Activated T-cell treated with anti-CD3 and anti-CD28 coated beads, Interleukin-2, amount 50 U/mL, for 4 hours (primary cell): ENCODE measurements around the gene CEMIP. TPM values are rescaled to one million over a fixed set of nuclear protein-coding genes. Genes with fewer than 3 reads are reported as not detected.
A peak's percentile ranks its signal among the peaks of the same experiment; 100 is the strongest.

Experiments used
- ATAC-seq, 2 donors: fragments of 200-7000 bp; cut with Tn5 transposase; one replicate each; pipeline ENCODE4 v1.10.0; 2021
- DNase-seq: peaks from one replicate; pipeline ENCODE4 v3.0.0-alpha.2; 2020
- H3K27me3 Mint-ChIP-seq: one replicate; pipeline ENCODE4 v1.8.0; 2021; ENCODE audit warnings: low read depth, mixed read lengths
- H3K36me3 Mint-ChIP-seq: one replicate; pipeline ENCODE4 v1.8.0; 2022; ENCODE audit warnings: mixed read lengths; ENCODE audit not compliant: insufficient read depth
- H3K4me1 Mint-ChIP-seq: one replicate; pipeline ENCODE4 v1.8.0; 2021; ENCODE audit warnings: low read depth, mixed read lengths
- H3K4me3 Mint-ChIP-seq: one replicate; pipeline ENCODE4 v1.8.0; 2021; ENCODE audit warnings: mild to moderate bottlenecking, moderate library complexity, mixed read lengths
- H3K9me3 Mint-ChIP-seq: one replicate; pipeline ENCODE4 v1.8.0; 2021; ENCODE audit warnings: mixed read lengths
- total RNA-seq, 3 donors: library from RNA; stranded (reverse); gene quantifications; one replicate each; pipeline ENCODE4 v1.2.1, GENCODE V29; 2021

The CEMIP gene
- total RNA-seq, 3 donors from 2014 or later = 0.30 to 0.51 (median 0.37) TPM

GRCh38 chr15:80979538-80980200 lies 200.5 kb downstream of the CEMIP start:
- Mint-ChIP-seq H3K36me3 (peaks cover 45% of the 10 kb centered on the region), H3K27me3 (no peaks in the 10 kb centered on the region), H3K4me1 (peaks cover 44% of the 10 kb centered on the region), H3K9me3 (no peaks in the 10 kb centered on the region), H3K4me3 (no peak overlapping the region)
- ATAC-seq = no peak
- DNase-seq = no peak

- ATAC-seq (peak in 1 of 2 donors; percentile 21), DNase-seq (no peak)
- H3K27me3 Mint-ChIP-seq = no peaks in the 10 kb centered on the region
- no peaks in the 10 kb centered on the region for H3K9me3 Mint-ChIP-seq
- peaks cover 54% of the 10 kb centered on the region for H3K4me1 Mint-ChIP-seq
- H3K36me3 Mint-ChIP-seq = peaks cover 38% of the 10 kb centered on the region
- no peak overlapping the region for H3K4me3 Mint-ChIP-seq
Measured at GRCh38 chr15:80982205-80982604, 203.0 kb downstream of the CEMIP start.

DNA sequence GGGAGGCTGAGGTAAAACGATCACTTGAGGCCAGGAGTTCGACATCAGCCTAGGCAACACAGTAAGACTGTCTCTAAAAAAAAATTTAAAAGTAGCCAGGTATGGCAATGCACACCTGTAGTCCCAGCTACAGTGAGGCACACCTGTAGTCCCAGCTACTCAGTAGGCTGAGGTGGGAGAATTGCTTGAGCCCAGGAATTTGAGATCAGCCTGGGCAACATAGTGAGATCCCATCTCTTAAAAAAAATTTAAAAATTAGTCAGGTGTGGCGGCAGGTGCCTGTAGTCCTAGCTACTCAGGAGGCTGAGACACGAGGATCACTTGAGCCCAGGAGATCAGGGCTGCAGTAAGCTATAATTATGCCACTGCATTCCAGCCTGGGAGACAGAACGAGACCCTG lies 203.7 kb downstream of the CEMIP start:
- ATAC-seq (no peak), DNase-seq (no peak)
- H3K36me3 Mint-ChIP-seq = peaks cover 35% of the 10 kb centered on the region
- peaks cover 48% of the 10 kb centered on the region for H3K4me1 Mint-ChIP-seq
- no peak overlapping the region for H3K4me3 Mint-ChIP-seq
- no peaks in the 10 kb centered on the region for H3K9me3 Mint-ChIP-seq
- H3K27me3 Mint-ChIP-seq = no peaks in the 10 kb centered on the region

DNA sequence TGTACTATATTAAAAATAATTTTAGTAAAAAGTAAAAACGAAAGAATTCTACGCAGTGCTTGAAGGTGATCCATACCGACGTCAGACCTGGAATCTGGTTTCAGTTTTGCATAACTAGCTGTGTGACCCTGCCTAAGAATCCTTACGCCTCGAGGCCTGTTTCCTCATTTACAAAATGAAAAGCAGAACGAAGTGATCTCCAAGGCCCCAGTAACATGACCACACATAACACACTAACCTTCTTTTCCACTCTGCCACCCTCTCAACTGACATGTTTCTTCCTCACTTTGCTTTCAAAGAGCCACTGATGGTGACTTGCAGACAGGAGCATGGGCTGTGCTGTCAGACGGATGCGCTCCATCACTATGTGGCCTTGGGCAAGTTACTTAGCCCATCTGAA lies 205.7 kb downstream of the CEMIP start:
- Mint-ChIP-seq H3K4me3 (no peak overlapping the region), H3K4me1 (peaks cover 58% of the 10 kb centered on the region)

DNA sequence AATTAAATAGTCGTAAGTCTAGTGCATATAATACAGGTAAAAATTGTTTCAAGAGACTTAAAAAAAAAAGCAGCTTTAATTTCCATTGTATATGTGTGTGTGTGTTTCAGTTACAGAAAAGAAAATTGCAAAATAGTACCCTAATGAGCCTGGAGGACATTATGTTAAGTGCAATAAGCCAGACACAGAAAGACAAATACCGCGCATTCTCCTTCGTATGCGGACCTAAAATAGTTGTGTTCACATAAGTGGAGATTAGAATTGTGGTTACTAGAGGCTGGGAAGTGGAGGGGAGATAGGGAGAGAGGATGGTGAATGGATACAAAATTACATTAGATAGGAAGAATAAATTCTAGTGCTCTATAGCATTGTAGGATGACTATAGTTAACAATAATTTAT lies 206.8 kb downstream of the CEMIP start:
- H3K4me1 Mint-ChIP-seq = peaks cover 64% of the 10 kb centered on the region
- peak overlapping the region; percentile 5 for H3K4me3 Mint-ChIP-seq

More for the DNA sequence above, 205.7 kb downstream of the CEMIP start:
- Mint-ChIP-seq H3K9me3 (no peaks in the 10 kb centered on the region), H3K36me3 (peaks cover 33% of the 10 kb centered on the region), H3K27me3 (no peaks in the 10 kb centered on the region)
- ATAC-seq (no peak), DNase-seq (no peak)

GRCh38 chr15:80986487-80986886 lies 207.3 kb downstream of the CEMIP start:
- no peak overlapping the region for H3K4me3 Mint-ChIP-seq
- no peaks in the 10 kb centered on the region for H3K9me3 Mint-ChIP-seq
- DNase-seq (no peak), ATAC-seq (no peak)
- peaks cover 29% of the 10 kb centered on the region for H3K36me3 Mint-ChIP-seq
- peaks cover 68% of the 10 kb centered on the region for H3K4me1 Mint-ChIP-seq
- H3K27me3 Mint-ChIP-seq = no peaks in the 10 kb centered on the region

More for the DNA sequence above, 206.8 kb downstream of the CEMIP start:
- Mint-ChIP-seq H3K27me3 (no peaks in the 10 kb centered on the region), H3K36me3 (peaks cover 29% of the 10 kb centered on the region), H3K9me3 (no peaks in the 10 kb centered on the region)
- ATAC-seq (no peak), DNase-seq (no peak)

- Mint-ChIP-seq H3K4me1 (peaks cover 65% of the 10 kb centered on the region), H3K9me3 (no peaks in the 10 kb centered on the region), H3K27me3 (no peaks in the 10 kb centered on the region), H3K4me3 (peak overlapping the region; percentile 99), H3K36me3 (peaks cover 19% of the 10 kb centered on the region)
- ATAC-seq (no peak), DNase-seq (no peak)
Measured at GRCh38 chr15:80988148-80988796, 209.1 kb downstream of the CEMIP start.

DNA sequence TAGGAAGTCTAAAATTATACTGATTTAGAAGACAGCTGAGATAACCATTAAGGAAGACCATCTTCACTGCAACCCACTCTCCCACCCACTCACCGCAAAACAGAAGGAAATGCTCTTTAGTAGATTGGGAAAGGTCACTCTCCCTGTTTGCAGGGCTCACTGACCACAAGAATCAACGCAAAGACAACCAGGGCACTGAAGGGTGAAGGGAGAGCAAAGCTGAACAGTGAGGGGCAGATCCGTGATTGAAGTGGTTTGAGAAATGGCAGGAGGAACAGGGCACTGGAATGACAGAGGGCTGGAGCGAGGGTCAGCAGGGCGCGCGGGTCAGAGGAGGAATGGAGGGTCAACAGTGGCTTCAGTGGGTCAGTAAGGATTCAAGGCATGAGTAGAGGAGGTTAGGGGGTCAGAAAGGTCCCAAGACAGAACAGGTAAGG lies 209.9 kb downstream of the CEMIP start:
- Mint-ChIP-seq H3K27me3 (no peaks in the 10 kb centered on the region), H3K9me3 (no peaks in the 10 kb centered on the region), H3K36me3 (peaks cover 15% of the 10 kb centered on the region), H3K4me1 (peaks cover 60% of the 10 kb centered on the region), H3K4me3 (peak overlapping the region; percentile 99)
- no peak for DNase-seq
- no peak for ATAC-seq

- no peaks in the 10 kb centered on the region for H3K9me3 Mint-ChIP-seq
- ATAC-seq (peak; percentile 100), DNase-seq (peak; percentile 98)
- H3K4me3 Mint-ChIP-seq = peak within 1 kb of the TSS; percentile 99
- no peaks in the 10 kb centered on the region for H3K27me3 Mint-ChIP-seq
- H3K4me1 Mint-ChIP-seq = peaks cover 54% of the 10 kb centered on the region
- peaks cover 11% of the 10 kb centered on the region for H3K36me3 Mint-ChIP-seq
Measured at GRCh38 chr15:80989518-80990478, 210.6 kb downstream of the CEMIP start, which contains the start of gene MESD. TSS of gene MESD (minus strand) at chr15:80989819. CDS start at chr15:80989791, 28 bp downstream.

- no peak for DNase-seq
- H3K9me3 Mint-ChIP-seq = no peaks in the 10 kb centered on the region
- no peaks in the 10 kb centered on the region for H3K27me3 Mint-ChIP-seq
- no peak overlapping the region for H3K4me3 Mint-ChIP-seq
- no peak for ATAC-seq
- peaks cover 46% of the 10 kb centered on the region for H3K4me1 Mint-ChIP-seq
- H3K36me3 Mint-ChIP-seq = peaks cover 10% of the 10 kb centered on the region
Measured at GRCh38 chr15:80990955-80991354, 211.8 kb downstream of the CEMIP start.

GRCh38 chr15:80991421-80991820 lies 212.3 kb downstream of the CEMIP start:
- no peak for ATAC-seq
- peaks cover 44% of the 10 kb centered on the region for H3K4me1 Mint-ChIP-seq
- no peaks in the 10 kb centered on the region for H3K9me3 Mint-ChIP-seq
- no peaks in the 10 kb centered on the region for H3K27me3 Mint-ChIP-seq
- no peak for DNase-seq
- H3K36me3 Mint-ChIP-seq = peaks cover 7% of the 10 kb centered on the region
- no peak overlapping the region for H3K4me3 Mint-ChIP-seq

GRCh38 chr15:80992006-80992405 lies 212.8 kb downstream of the CEMIP start:
- peaks cover 7% of the 10 kb centered on the region for H3K36me3 Mint-ChIP-seq
- H3K9me3 Mint-ChIP-seq = peaks cover under 1% of the 10 kb centered on the region
- no peak overlapping the region for H3K4me3 Mint-ChIP-seq
- no peaks in the 10 kb centered on the region for H3K27me3 Mint-ChIP-seq
- no peak for ATAC-seq
- DNase-seq = no peak
- H3K4me1 Mint-ChIP-seq = peaks cover 38% of the 10 kb centered on the region

DNA sequence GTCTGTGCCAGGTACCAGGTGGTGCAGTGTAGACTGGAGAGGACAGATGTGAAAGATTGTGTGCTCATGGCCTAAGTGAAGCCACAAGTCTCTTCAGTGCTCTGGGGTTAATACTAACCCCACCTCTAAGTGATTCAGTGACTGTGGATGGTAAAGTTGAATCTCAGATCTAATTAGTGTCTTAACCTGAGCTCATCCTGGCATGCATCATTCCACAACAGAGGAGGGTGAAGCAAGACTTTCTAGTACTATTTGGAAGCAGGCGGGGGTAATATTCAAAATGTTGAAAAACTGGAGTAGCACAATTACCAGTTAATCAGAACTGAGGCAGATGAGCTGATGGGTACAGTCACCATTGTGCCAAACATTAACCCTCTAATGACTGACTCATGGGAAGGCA lies 213.3 kb downstream of the CEMIP start:
- DNase-seq = no peak
- Mint-ChIP-seq H3K36me3 (peaks cover 8% of the 10 kb centered on the region), H3K27me3 (no peaks in the 10 kb centered on the region), H3K4me3 (no peak overlapping the region), H3K9me3 (peaks cover 5% of the 10 kb centered on the region), H3K4me1 (peaks cover 40% of the 10 kb centered on the region)
- ATAC-seq = no peak

GRCh38 chr15:80996247-80996646 lies 217.1 kb downstream of the CEMIP start:
- H3K36me3 Mint-ChIP-seq = peaks cover 3% of the 10 kb centered on the region
- no peak overlapping the region for H3K4me3 Mint-ChIP-seq
- ATAC-seq (no peak), DNase-seq (no peak)
- peaks cover 6% of the 10 kb centered on the region for H3K9me3 Mint-ChIP-seq
- no peaks in the 10 kb centered on the region for H3K27me3 Mint-ChIP-seq
- peaks cover 33% of the 10 kb centered on the region for H3K4me1 Mint-ChIP-seq
